Esophagus squamous epithelium (tissue), 5 donors: Measurements from ENCODE around the gene SDHAF3. TPM values are rescaled to one million over a fixed set of nuclear protein-coding genes. Genes with fewer than 3 reads are reported as not detected.
"Not testable (repeated sequence)": the region's sequence is repeated elsewhere in the genome, so short reads cannot be mapped to it uniquely, and the experiment has no call there.

Source experiments
- DNase-seq: peaks from one replicate; lab custom pipeline; 2025; lab: John Stamatoyannopoulos, UW
- H3K27ac ChIP-seq, 4 donors: fragments of 200-600 bp; sonication (generic); one replicate each; pipeline ENCODE4 v1.5.1; 2016 to 2019; ENCODE audit warnings: mild to moderate bottlenecking in 1 of 4
- H3K27me3 ChIP-seq, 4 donors: fragments of 200-600 bp; sonication (generic); 1 replicate in 3 of 4; 2 replicates in 1 of 4; pipeline versions ENCODE4 v1.5.1 to v1.6.0; 2017 to 2021; ENCODE audit warnings: antibody characterized with exemption in 1 of 4
- H3K36me3 ChIP-seq, 3 donors: fragments of 200-600 bp; sonication (generic); one replicate each; pipeline ENCODE4 v1.5.1; 2016 to 2019
- H3K4me1 ChIP-seq, 3 donors: fragments of 200-600 bp; sonication (generic); one replicate each; pipeline ENCODE4 v1.5.1; 2017 to 2019
- H3K4me3 ChIP-seq, 4 donors: fragments of 200-600 bp; sonication (generic); 1 replicate in 3 of 4; 2 replicates in 1 of 4; pipeline ENCODE4 v1.5.1; 2016 to 2019; ENCODE audit warnings: mild to moderate bottlenecking in 2 of 4, moderate library complexity in 1 of 4
- H3K9me3 ChIP-seq, 3 donors: fragments of 200-600 bp; sonication (generic); one replicate each; pipeline ENCODE4 v1.5.1; 2016 to 2019
- POLR2A ChIP-seq, 4 donors: fragments of 450-650 bp; IDR thresholded peaks; one replicate each; pipeline ENCODE4 v1.6.1; 2017; ENCODE audit warnings: antibody characterized with exemption in 4 of 4, mild to moderate bottlenecking in 4 of 4, moderate library complexity in 3 of 4
- WGBS, 2 donors: methylation state at CpG; one replicate each; pipeline ENCODE4 v1.1.5; 2018; 5-methylcytosine and 5-hydroxymethylcytosine counted together
- intact Hi-C: fragments of 100-400 bp; cut with DNase I; formaldehyde crosslinking; loops from one replicate; pipeline ENCODE4 v1.15.0; 2022
- total RNA-seq, 4 donors: library from RNA; depleted of rRNA; stranded (reverse); fragments of >200 nt; gene quantifications; one replicate each; pipeline ENCODE4 v1.1.0, GENCODE V29; 2016
- TF ChIP-seq, protein P1 (sequence below), 6 experiments: fragments of 450-650 bp in 4 of 6; fragments of 200-600 bp in 2 of 6; sonication (generic) in 2 of 6; IDR thresholded peaks; one replicate each; pipeline ENCODE4 v1.5.1; 2016 to 2019; ENCODE audit warnings: antibody characterized with exemption in 6 of 6, mild to moderate bottlenecking in 4 of 6, moderate library complexity in 4 of 6
- donor health status: DM: yes; HTN: yes; CAD: no.

Gene SDHAF3
- total RNA-seq, 4 donors from 2014 or later: 6.4 to 13.6 (median 10.9) TPM

DNA sequence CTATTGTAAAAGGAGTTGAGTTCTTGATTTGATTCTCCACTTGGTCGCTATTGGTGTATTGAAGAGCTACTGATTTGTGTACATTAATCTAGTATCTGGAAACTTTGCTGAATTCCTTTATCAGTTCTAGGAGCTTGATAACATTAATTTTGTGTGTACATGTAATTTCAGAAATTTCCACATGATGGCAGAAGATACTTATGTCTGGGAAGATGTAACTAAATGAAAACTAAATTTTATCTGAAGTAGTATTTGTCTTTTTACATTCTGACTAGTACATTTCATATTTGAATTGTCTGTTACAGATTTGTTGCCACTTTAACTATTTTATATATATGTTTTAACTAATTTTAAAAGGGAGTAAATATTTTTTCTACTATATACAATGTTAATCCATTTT, 27.6 kb downstream of the SDHAF3 start:
- Histone ChIP-seq H3K9me3 (peaks cover 0 to 16% (median 0%) of the 10 kb centered on the region in 3 donors), H3K36me3 (peaks cover 0 to 12% (median 0%) of the 10 kb centered on the region in 3 donors), H3K27me3 (no peaks in the 10 kb centered on the region), H3K4me1 (no peaks in the 10 kb centered on the region), H3K27ac (no peak overlapping the region), H3K4me3 (no peak overlapping the region)
- no peak for TF ChIP-seq POLR2A (IDR thresholded peaks at IDR 0.05)
- TF ChIP-seq, protein P1, sequence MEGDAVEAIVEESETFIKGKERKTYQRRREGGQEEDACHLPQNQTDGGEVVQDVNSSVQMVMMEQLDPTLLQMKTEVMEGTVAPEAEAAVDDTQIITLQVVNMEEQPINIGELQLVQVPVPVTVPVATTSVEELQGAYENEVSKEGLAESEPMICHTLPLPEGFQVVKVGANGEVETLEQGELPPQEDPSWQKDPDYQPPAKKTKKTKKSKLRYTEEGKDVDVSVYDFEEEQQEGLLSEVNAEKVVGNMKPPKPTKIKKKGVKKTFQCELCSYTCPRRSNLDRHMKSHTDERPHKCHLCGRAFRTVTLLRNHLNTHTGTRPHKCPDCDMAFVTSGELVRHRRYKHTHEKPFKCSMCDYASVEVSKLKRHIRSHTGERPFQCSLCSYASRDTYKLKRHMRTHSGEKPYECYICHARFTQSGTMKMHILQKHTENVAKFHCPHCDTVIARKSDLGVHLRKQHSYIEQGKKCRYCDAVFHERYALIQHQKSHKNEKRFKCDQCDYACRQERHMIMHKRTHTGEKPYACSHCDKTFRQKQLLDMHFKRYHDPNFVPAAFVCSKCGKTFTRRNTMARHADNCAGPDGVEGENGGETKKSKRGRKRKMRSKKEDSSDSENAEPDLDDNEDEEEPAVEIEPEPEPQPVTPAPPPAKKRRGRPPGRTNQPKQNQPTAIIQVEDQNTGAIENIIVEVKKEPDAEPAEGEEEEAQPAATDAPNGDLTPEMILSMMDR (IDR thresholded peaks at IDR 0.05): peak in 5 of 6 experiments; percentile 11 to 55 (median 30)
- DNase-seq: no peak
- WGBS, 2 donors: 55 to 59% methylated on average over 1 of the region's 1 CpG
- intact Hi-C loops: no loop called here

DNA sequence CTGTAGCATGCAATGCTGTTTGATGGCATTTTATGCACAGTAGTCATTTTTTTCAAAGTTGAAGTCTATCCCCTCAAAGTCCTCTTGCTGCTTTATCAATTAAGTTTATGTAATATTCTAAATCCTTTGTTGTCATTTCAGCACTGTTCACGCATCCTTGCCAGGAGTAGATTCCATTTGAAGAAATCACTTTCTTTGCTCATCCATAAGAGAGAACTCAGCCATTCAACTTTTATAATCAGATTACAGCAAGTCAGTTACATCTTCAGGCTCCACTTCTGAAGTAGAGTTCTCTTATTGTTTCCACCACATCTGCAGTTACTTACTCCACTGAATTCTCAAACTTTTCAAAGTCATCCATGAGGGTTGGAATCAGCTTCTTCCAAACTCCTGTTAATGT, 32.3 kb downstream of the SDHAF3 start:
- H3K27me3 ChIP-seq: no peaks in the 10 kb centered on the region
- no peaks in the 10 kb centered on the region for H3K9me3 ChIP-seq
- no peak overlapping the region for H3K27ac ChIP-seq
- no peaks in the 10 kb centered on the region for H3K4me1 ChIP-seq
- no peak for DNase-seq
- TF ChIP-seq POLR2A (IDR thresholded peaks at IDR 0.05): no peak
- TF ChIP-seq, protein P1 (IDR thresholded peaks at IDR 0.05): no peak
- WGBS, 2 donors: 74 to 86% methylated on average over 1 of the region's 1 CpG
- H3K36me3 ChIP-seq: no peaks in the 10 kb centered on the region
- intact Hi-C loops: no loop called here
- H3K4me3 ChIP-seq: no peak overlapping the region

DNA sequence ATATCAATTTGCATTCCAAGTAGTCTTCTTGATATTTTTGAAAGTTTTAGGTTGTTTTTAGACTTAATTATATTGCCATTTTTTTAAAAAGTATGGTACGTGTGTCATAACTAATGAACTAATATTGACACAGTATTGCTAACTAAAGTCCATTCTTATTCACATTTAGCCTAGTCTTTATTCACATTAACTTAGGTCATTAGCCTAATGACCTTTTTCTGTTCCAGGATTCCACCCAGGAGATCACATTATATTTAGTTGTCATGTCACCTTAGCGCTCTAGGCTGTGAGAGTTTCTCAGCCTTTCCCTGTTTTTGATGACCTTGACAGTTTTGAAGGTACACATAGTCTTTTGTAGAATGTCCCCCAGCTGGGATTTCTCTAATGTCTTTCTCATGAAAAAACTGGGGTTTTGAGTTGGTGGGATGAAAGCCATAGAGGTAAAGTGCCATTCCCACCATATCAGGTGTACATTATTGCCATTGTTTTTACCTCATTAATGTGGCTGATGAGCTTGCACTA, 38.5 kb downstream of the SDHAF3 start:
- H3K4me1 ChIP-seq: no peaks in the 10 kb centered on the region
- DNase-seq: no peak
- peaks cover 0 to 6% (median 0%) of the 10 kb centered on the region in 3 donors for H3K9me3 ChIP-seq
- H3K36me3 ChIP-seq: peaks cover 0 to 14% (median 0%) of the 10 kb centered on the region in 3 donors
- no peak overlapping the region for H3K4me3 ChIP-seq
- no peaks in the 10 kb centered on the region for H3K27me3 ChIP-seq
- 97 to 98% methylated on average over 2 of the region's 2 CpGs for whole genome bisulfite sequencing, 2 donors
- intact Hi-C loops: no loop called here
- H3K27ac ChIP-seq: no peak overlapping the region
- no peak for TF ChIP-seq POLR2A (IDR thresholded peaks at IDR 0.05)
- TF ChIP-seq, protein P1 (IDR thresholded peaks at IDR 0.05): no peak

- H3K27ac ChIP-seq, intact Hi-C loops, H3K4me1 ChIP-seq, H3K27me3 ChIP-seq, H3K4me3 ChIP-seq, DNase-seq, H3K9me3 ChIP-seq: not testable (repeated sequence)
- H3K36me3 ChIP-seq: peaks cover 0 to 25% (median 0%) of the 10 kb centered on the region in 3 donors
- WGBS, 2 donors: no CpG with 5 or more reads among the region's 26 CpGs
Measured at GRCh38 chr7:97159984-97160383, 42.5 kb downstream of the SDHAF3 start.

- H3K4me1 ChIP-seq, DNase-seq, H3K27ac ChIP-seq, H3K27me3 ChIP-seq, H3K4me3 ChIP-seq, intact Hi-C loops, H3K9me3 ChIP-seq: not testable (repeated sequence)
- WGBS, 2 donors: 88 to 100% methylated on average over 1 of the region's 1 CpG
- peaks cover 0 to 25% (median 0%) of the 10 kb centered on the region in 3 donors for H3K36me3 ChIP-seq
Measured at GRCh38 chr7:97161609-97162008, 44.1 kb downstream of the SDHAF3 start.

- TF ChIP-seq POLR2A (IDR thresholded peaks at IDR 0.05): no peak
- TF ChIP-seq, protein P1 (IDR thresholded peaks at IDR 0.05): no peak
- intact Hi-C loops: no loop called here
- 91 to 94% methylated on average over 2 of the region's 2 CpGs for WGBS, 2 donors
- Histone ChIP-seq H3K36me3 (peaks cover 0 to 11% (median 0%) of the 10 kb centered on the region in 3 donors), H3K27me3 (no peaks in the 10 kb centered on the region), H3K9me3 (no peaks in the 10 kb centered on the region), H3K4me1 (no peaks in the 10 kb centered on the region), H3K27ac (no peak overlapping the region), H3K4me3 (no peak overlapping the region)
- no peak for DNase-seq
Measured at GRCh38 chr7:97166308-97166707, 48.8 kb downstream of the SDHAF3 start.
